OCI-LY7 (cell line): ENCODE data around the gene MAN1A2.
"Not testable (repeated sequence)": the region's sequence is repeated elsewhere in the genome, so short reads cannot be mapped to it uniquely, and the experiment has no call there.

ENCODE experiments used
- CTCF ChIP-seq: fragments of 200-600 bp; sonication (generic); conservative IDR thresholded peaks from 2 replicates; pipeline ENCODE4 v1.5.1; 2014; ENCODE audit warnings: mild to moderate bottlenecking, antibody characterized with exemption, low read length, moderate library complexity, mixed read lengths
- EZH2phosphoT487 ChIP-seq: fragments of 200-600 bp; sonication (generic); IDR thresholded peaks from 2 replicates; pipeline ENCODE4 v1.6.1; 2018; ENCODE audit warnings: low read depth, borderline replicate concordance, mild to moderate bottlenecking, mixed run types, antibody characterized with exemption, low read length, moderate library complexity, mixed read lengths

GRCh38 chr1:117357833-117358603 lies 9.2 kb upstream of the MAN1A2 start:
- not testable (repeated sequence) for TF ChIP-seq CTCF, EZH2phosphoT487
